BLaER1 treated with 17β-estradiol and CSF1 and Interleukin-3, amounts not matched to agents 10 nM and 100 nM (cell line): ENCODE measurements around the gene AEBP1.

ENCODE experiments used
- H3K27ac ChIP-seq, 11 experiments: shearing (Covaris generic); formaldehyde crosslinking; 2 replicates each; pipeline ENCODE4 v1.8.1; 2022
- H3K27me3 ChIP-seq, 11 experiments: shearing (Covaris generic); formaldehyde crosslinking; 2 replicates each; pipeline ENCODE4 v1.8.1; 2022
- H3K36me3 ChIP-seq, 11 experiments: shearing (Covaris generic); formaldehyde crosslinking; 2 replicates each; pipeline ENCODE4 v1.8.1; 2022
- H3K4me1 ChIP-seq, 10 experiments: shearing (Covaris generic); formaldehyde crosslinking; 2 replicates each; pipeline ENCODE4 v1.8.1; 2022
- H3K4me2 ChIP-seq, 11 experiments: shearing (Covaris generic); formaldehyde crosslinking; 2 replicates each; pipeline ENCODE4 v1.8.1; 2022
- H3K4me3 ChIP-seq, 10 experiments: shearing (Covaris generic); formaldehyde crosslinking; 2 replicates each; pipeline ENCODE4 v1.8.1; 2022
- H3K9ac ChIP-seq, 11 experiments: shearing (Covaris generic); formaldehyde crosslinking; 2 replicates each; pipeline ENCODE4 v1.8.1; 2022
- H3K9me3 ChIP-seq, 11 experiments: shearing (Covaris generic); formaldehyde crosslinking; replicated peaks in 1 of 11; 2 replicates each; pipeline ENCODE4 v1.8.1; 2022
- H4K20me1 ChIP-seq, 11 experiments: shearing (Covaris generic); formaldehyde crosslinking; 2 replicates each; pipeline ENCODE4 v1.8.1; 2022
- Cebpa-rat ChIP-seq, 11 experiments: shearing (Covaris generic); IDR thresholded peaks; 2 replicates each; pipeline ENCODE4 v1.8.1; 2022

The AEBP1 gene

DNA sequence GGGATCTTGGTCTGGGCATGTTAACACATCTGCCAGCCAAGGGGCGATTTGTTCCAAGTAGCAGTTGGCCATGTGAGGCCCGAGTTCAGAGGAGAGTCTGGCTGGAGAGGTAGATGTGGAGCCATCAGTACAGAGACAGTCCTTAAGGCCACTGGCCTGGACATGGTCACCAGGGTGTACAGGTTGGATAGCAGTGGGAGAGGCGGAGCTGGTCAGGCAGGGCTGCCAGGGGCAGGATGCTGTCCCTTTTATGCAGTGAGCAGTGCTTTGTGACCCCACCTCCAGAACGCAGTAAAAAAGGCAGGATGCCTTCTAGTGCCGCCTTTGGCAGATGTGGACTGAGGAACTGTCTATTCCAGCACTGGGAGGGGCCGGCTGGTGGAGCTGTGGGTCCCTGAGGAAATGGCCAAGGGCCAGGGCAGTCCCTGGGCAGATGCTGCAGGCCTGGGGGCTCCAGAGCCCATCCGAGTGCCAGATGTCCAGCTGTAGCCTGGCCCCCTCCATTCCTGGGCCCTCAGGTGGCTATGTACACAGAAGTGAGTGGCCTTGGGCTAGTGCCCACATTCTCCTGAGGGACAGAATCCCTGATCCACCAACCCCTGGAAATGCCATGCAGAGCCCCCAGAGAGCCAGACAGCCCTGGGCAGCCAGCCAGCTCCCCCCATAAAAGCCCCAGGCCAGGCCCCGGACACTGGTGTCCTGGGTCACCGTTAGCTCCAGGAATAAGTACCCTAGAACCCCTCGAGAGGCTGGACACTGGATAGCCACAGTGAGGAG lies 54.1 kb downstream of the AEBP1 start:
- Histone ChIP-seq H3K4me3 (no peak overlapping the region), H3K4me2 (no peak overlapping the region), H4K20me1 (no peaks in the 10 kb centered on the region), H3K9me3 (0 out of 22 replicates have a peak, but pooled peaks cover 0 to 4% (median 0%) of the 10 kb centered on the region in 11 experiments), H3K4me1 (no peaks in the 10 kb centered on the region), H3K27me3 (no peaks in the 10 kb centered on the region), H3K27ac (no peak overlapping the region), H3K36me3 (no peaks in the 10 kb centered on the region), H3K9ac (no peak overlapping the region)
- no peak for TF ChIP-seq Cebpa-rat (IDR thresholded peaks at IDR 0.05)

DNA sequence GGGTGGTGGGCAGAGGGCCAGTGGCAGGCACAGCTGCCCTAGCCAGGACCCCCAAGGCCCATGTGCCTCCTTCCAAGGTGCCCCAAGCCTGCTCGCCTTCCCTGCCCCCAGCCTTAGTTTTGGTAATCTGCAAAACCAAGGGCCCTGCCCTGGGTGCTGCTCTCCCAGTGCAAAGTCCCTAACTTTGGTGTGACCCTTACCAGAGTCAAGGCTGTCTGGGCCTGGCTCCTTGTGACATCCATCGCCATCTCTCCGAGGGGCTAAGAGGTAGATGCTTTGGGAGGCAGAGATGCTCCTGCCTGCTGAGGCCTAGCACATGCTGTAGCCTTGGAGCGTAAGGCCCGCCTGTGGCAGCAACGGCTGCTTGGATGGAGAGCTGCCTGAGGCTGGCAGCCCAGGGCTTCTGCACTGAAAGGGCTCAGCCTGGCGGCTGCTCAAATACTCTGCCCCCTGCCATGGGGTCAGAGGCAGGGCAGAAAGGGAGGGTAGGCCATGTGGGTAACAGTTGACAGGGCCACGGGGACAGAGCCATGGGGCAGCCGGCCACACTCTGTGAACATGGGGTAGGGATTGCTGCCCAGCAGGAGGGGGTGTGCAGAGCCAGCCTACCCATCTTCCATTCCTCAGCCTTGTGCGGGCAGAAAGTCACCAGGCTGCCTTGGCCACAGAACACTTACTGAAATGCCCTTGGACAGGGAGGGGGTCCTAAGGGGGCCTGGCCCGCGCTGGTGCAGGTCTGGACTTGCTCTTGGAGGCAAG lies 54.9 kb downstream of the AEBP1 start:
- H3K9ac ChIP-seq, result no peak overlapping the region
- H3K4me3 ChIP-seq, result no peak overlapping the region
- no peak for TF ChIP-seq Cebpa-rat (IDR thresholded peaks at IDR 0.05)
- no peak overlapping the region for H3K27ac ChIP-seq
- no peaks in the 10 kb centered on the region for H3K4me1 ChIP-seq
- no peak overlapping the region for H3K4me2 ChIP-seq
- H3K27me3 ChIP-seq, result no peaks in the 10 kb centered on the region
- no peaks in the 10 kb centered on the region for H3K36me3 ChIP-seq
- peaks cover 0 to 10% (median 5%) of the 10 kb centered on the region in 11 experiments; a peak in 8 of 22 replicates for H3K9me3 ChIP-seq
- no peaks in the 10 kb centered on the region for H4K20me1 ChIP-seq

DNA sequence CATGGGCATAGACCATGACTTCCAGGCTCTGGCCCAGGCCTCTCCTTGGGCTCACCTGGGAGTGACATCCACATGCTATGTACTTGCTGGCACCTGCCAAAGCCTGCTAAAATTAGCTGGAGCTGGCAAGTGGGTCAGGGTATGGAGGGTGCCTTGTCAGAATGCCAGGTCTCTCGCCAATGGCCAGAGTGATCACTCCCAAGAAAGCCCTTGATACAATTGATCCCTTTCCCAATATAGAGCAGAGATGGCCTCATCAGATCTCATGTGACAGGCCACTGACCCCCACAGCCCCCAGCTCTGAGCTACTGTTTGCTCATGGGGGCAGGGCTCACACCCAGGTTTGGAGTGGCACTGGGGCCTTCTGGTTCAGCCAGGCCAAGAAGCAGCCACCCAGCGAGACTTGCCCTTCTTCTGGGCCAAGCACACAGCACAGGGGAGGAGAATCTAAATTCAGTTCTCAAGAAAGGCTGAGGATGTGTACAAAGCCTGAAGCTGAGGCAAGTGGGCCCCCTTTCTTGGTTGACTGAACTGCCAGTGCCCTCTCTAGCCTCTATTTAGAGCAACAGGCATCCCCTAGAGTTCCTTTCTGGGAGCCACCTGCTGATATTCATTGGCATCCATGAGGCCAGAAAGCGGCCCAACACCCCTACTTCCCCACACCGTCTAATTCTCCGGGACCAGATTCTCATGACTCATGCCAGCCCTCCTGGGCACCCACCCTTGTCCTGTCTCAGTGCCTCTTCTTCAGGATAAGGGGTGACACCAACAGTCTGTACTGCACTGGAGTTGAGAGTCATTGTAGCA lies 55.9 kb downstream of the AEBP1 start:
- H3K4me2 ChIP-seq, result no peak overlapping the region
- H3K9me3 ChIP-seq, result peaks cover 0 to 16% (median 11%) of the 10 kb centered on the region in 11 experiments; a peak in 13 of 22 replicates
- H3K4me3 ChIP-seq, result no peak overlapping the region
- H4K20me1 ChIP-seq, result no peaks in the 10 kb centered on the region
- no peaks in the 10 kb centered on the region for H3K4me1 ChIP-seq
- no peaks in the 10 kb centered on the region for H3K36me3 ChIP-seq
- TF ChIP-seq Cebpa-rat (IDR thresholded peaks at IDR 0.05), result no peak
- H3K27me3 ChIP-seq, result no peaks in the 10 kb centered on the region
- no peak overlapping the region for H3K27ac ChIP-seq
- H3K9ac ChIP-seq, result no peak overlapping the region

DNA sequence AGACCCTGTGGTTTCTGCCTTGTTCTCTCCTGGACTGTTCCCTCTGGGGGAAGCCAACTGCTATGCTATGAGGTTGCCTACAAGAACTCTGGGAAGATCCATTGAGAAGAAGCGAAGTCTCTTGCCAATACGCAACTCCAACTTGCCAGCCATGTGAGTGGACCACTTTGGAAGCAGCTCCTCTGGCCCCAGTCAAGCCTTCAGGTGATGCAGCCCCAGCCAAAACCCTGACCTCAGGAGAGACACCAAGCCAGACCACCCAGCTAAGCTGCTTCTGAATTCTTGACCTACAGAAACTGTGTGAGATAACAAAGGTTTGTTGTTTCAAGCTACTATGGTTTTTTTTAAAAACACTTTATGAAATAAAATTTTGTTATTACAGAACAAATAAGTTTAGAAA lies 57.2 kb downstream of the AEBP1 start:
- Histone ChIP-seq H3K4me2 (no peak overlapping the region), H4K20me1 (no peaks in the 10 kb centered on the region), H3K27ac (no peak overlapping the region), H3K4me1 (no peaks in the 10 kb centered on the region), H3K36me3 (no peaks in the 10 kb centered on the region), H3K9me3 (peaks cover 5 to 23% (median 12%) of the 10 kb centered on the region in 11 experiments; a peak in 16 of 22 replicates), H3K4me3 (no peak overlapping the region), H3K9ac (no peak overlapping the region), H3K27me3 (no peaks in the 10 kb centered on the region)
- no peak for TF ChIP-seq Cebpa-rat (IDR thresholded peaks at IDR 0.05)

- no peak overlapping the region for H3K9ac ChIP-seq
- H4K20me1 ChIP-seq, result no peaks in the 10 kb centered on the region
- no peaks in the 10 kb centered on the region for H3K36me3 ChIP-seq
- TF ChIP-seq Cebpa-rat (IDR thresholded peaks at IDR 0.05), result no peak
- no peak overlapping the region for H3K4me2 ChIP-seq
- H3K27me3 ChIP-seq, result no peaks in the 10 kb centered on the region
- no peak overlapping the region for H3K27ac ChIP-seq
- peaks cover 5 to 23% (median 12%) of the 10 kb centered on the region in 11 experiments; a peak in 16 of 22 replicates for H3K9me3 ChIP-seq
- peaks cover 0 to 1% (median 0%) of the 10 kb centered on the region in 10 experiments; a peak in 2 of 20 replicates for H3K4me1 ChIP-seq
- no peak overlapping the region for H3K4me3 ChIP-seq
Measured at GRCh38 chr7:44162179-44162578, 58.0 kb downstream of the AEBP1 start.

GRCh38 chr7:44162785-44163395 lies 58.7 kb downstream of the AEBP1 start:
- Histone ChIP-seq H3K27ac (no peak overlapping the region), H3K36me3 (no peaks in the 10 kb centered on the region), H3K9me3 (peaks cover 5 to 23% (median 12%) of the 10 kb centered on the region in 11 experiments; a peak in 16 of 22 replicates), H3K4me3 (no peak overlapping the region), H3K9ac (no peak overlapping the region), H3K4me1 (peaks cover 0 to 9% (median 4%) of the 10 kb centered on the region in 10 experiments; a peak in 11 of 20 replicates), H3K4me2 (no peak overlapping the region), H3K27me3 (no peaks in the 10 kb centered on the region), H4K20me1 (no peaks in the 10 kb centered on the region)
- TF ChIP-seq Cebpa-rat (IDR thresholded peaks at IDR 0.05), result no peak

DNA sequence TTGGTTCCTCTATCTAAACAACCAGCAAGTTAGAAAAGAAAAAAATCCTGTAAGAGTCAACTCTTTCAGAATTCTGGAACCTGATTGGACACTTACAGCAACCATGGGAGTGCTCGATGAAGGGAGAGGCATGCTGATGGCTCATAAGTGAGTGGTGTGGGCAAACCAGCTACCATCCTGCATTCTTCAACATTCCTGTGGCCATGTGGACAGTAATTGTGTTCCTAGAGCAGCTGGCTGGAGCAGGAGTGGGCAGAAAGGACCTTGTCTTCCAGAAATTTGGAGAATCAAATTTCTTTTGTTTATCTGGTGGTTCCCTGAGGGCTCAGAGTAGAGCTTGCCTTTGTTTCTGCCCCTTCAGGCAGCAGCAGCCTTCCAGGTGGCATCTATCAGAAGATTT lies 59.4 kb downstream of the AEBP1 start:
- TF ChIP-seq Cebpa-rat (IDR thresholded peaks at IDR 0.05), result no peak
- Histone ChIP-seq H3K27me3 (no peaks in the 10 kb centered on the region), H3K9ac (no peak overlapping the region), H3K4me1 (peaks cover 0 to 16% (median 11%) of the 10 kb centered on the region in 10 experiments; a peak in 11 of 20 replicates), H3K36me3 (no peaks in the 10 kb centered on the region), H3K27ac (no peak overlapping the region), H3K9me3 (peaks cover 5 to 23% (median 12%) of the 10 kb centered on the region in 11 experiments; a peak in 16 of 22 replicates), H3K4me3 (no peak overlapping the region), H4K20me1 (no peaks in the 10 kb centered on the region), H3K4me2 (no peak overlapping the region)
